HEK293 (cell line): ENCODE data around the gene TMEM222.

Source experiments
- CTCF ChIP-seq: fragments of 450-650 bp; formaldehyde crosslinking; IDR thresholded peaks from 2 replicates; pipeline ENCODE4 v1.5.1; 2016; ENCODE audit warnings: missing biosample characterization, missing genetic modification characterization
- KLF9 ChIP-seq: fragments of 450-650 bp; formaldehyde crosslinking; IDR thresholded peaks from 2 replicates; pipeline ENCODE4 v1.5.1; 2016; ENCODE audit warnings: missing biosample characterization, missing genetic modification characterization, low read depth
- REST ChIP-seq: fragments of 450-650 bp; formaldehyde crosslinking; IDR thresholded peaks from 2 replicates; pipeline ENCODE4 v1.5.1; 2016; ENCODE audit warnings: missing biosample characterization, missing genetic modification characterization
- SP2 ChIP-seq: fragments of 450-650 bp; formaldehyde crosslinking; IDR thresholded peaks from 2 replicates; pipeline ENCODE4 v1.5.1; 2016; ENCODE audit warnings: missing biosample characterization, missing genetic modification characterization
- ZNF112 ChIP-seq: fragments of 450-650 bp; formaldehyde crosslinking; IDR thresholded peaks from 2 replicates; pipeline ENCODE4 v1.5.0; 2017; ENCODE audit warnings: missing biosample characterization, missing genetic modification characterization
- ZNF133 ChIP-seq: fragments of 450-650 bp; formaldehyde crosslinking; IDR thresholded peaks from 2 replicates; pipeline ENCODE4 v1.5.1; 2016; ENCODE audit warnings: missing biosample characterization, missing genetic modification characterization
- ZNF138 ChIP-seq: fragments of 450-650 bp; formaldehyde crosslinking; IDR thresholded peaks from 2 replicates; pipeline ENCODE4 v1.5.1; 2016; ENCODE audit warnings: missing biosample characterization, missing genetic modification characterization, borderline replicate concordance
- ZNF19 ChIP-seq: fragments of 450-650 bp; formaldehyde crosslinking; IDR thresholded peaks from 2 replicates; pipeline ENCODE4; 2016; ENCODE audit warnings: missing biosample characterization, missing genetic modification characterization, low read depth
- ZNF274 ChIP-seq, 2 experiments: fragments of 200-500 bp in 1 of 2; fragments of 450-650 bp in 1 of 2; sonication (Bioruptor generic) in 1 of 2; formaldehyde crosslinking in 1 of 2; IDR thresholded peaks; 2 replicates each; pipeline versions ENCODE4 v1.5.1 to v1.6.1; 2014 to 2016; ENCODE audit warnings: borderline replicate concordance in 1 of 2, inconsistent platforms in 1 of 2, low read length in 1 of 2, missing biosample characterization in 1 of 2, missing genetic modification characterization in 1 of 2
- ZNF280C ChIP-seq: fragments of 450-650 bp; formaldehyde crosslinking; IDR thresholded peaks from 2 replicates; pipeline ENCODE4 v1.5.1; 2016; ENCODE audit warnings: missing biosample characterization, missing genetic modification characterization
- ZNF311 ChIP-seq: fragments of 450-650 bp; formaldehyde crosslinking; IDR thresholded peaks from 2 replicates; pipeline ENCODE4 v1.5.1; 2017; ENCODE audit warnings: missing biosample characterization, missing genetic modification characterization, borderline replicate concordance
- ZNF629 ChIP-seq: fragments of 450-650 bp; formaldehyde crosslinking; IDR thresholded peaks from 2 replicates; pipeline ENCODE4 v1.5.1; 2017; ENCODE audit warnings: missing biosample characterization, missing genetic modification characterization
- ZNF701 ChIP-seq: fragments of 450-650 bp; formaldehyde crosslinking; IDR thresholded peaks from 2 replicates; pipeline ENCODE4 v1.5.1; 2016; ENCODE audit warnings: missing biosample characterization, missing genetic modification characterization
- TF ChIP-seq, protein P1 (sequence below): fragments of 450-650 bp; formaldehyde crosslinking; IDR thresholded peaks from 2 replicates; pipeline ENCODE4 v1.5.1; 2016; ENCODE audit warnings: missing biosample characterization, missing genetic modification characterization

- TF ChIP-seq ZNF112 (no peak), SP2 (tag by site-specific recombination) (no peak), ZNF274 (IDR thresholded peaks at IDR 0.05; ENCODE audit: low read length) (no peak), ZNF274 (tag by site-specific recombination; IDR thresholded peaks at IDR 0.05; ENCODE audit: borderline replicate concordance) (no peak), KLF9 (tag by site-specific recombination) (no peak), CTCF (tag by site-specific recombination) (no peak), ZNF280C (no peak), ZNF701 (no peak), ZNF311 (tag by site-specific recombination) (no peak), ZNF133 (tag by site-specific recombination) (no peak), REST (tag by site-specific recombination) (no peak), ZNF138 (no peak), ZNF19 (no peak), ZNF629 (no peak)
- TF ChIP-seq, protein P1, sequence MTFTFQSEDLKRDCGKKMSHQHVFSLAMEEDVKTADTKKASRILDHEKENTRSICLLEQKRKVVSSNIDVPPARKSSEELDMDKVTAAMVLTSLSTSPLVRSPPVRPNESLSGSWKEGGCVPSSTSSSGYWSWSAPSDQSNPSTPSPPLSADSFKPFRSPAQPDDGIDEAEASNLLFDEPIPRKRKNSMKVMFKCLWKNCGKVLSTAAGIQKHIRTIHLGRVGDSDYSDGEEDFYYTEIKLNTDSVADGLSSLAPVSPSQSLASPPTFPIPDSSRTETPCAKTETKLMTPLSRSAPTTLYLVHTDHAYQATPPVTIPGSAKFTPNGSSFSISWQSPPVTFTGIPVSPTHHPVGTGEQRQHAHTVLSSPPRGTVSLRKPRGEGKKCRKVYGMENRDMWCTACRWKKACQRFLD (tag by site-specific recombination): no peak
These were observed 28.0 kb upstream of the TMEM222 start for GRCh38 chr1:27293915-27294314.
